Kidney (tissue), 14 donors: ENCODE data around the gene NTNG1. TPM values are rescaled to one million over a fixed set of nuclear protein-coding genes. Genes with fewer than 3 reads are reported as not detected.

ENCODE experiments used
- DNase-seq, 5 donors: peaks; one replicate each; pipeline ENCODE4 v3.0.0-alpha.2; 2013 to 2020
- FAIRE-seq: peaks from 2 replicates; lab custom pipeline; 2012; peaks lifted over from hg19 to GRCh38; lab: Jason Lieb, UNC
- H3K27ac ChIP-seq, 2 donors: one replicate each; pipeline ENCODE4 v1.7.0; 2013; ENCODE audit warnings: low read depth in 2 of 2, low read length in 2 of 2, inconsistent platforms in 1 of 2
- H3K27me3 ChIP-seq: one replicate; pipeline ENCODE4 v1.7.1; 2013; ENCODE audit warnings: low read length, inconsistent platforms; ENCODE audit not compliant: control insufficient read depth, insufficient read depth
- H3K36me3 ChIP-seq, 3 donors: one replicate each; pipeline versions ENCODE4 v1.7.0 to v1.7.1; 2013; ENCODE audit warnings: low read length in 3 of 3, control low read depth in 1 of 3, inconsistent platforms in 1 of 3; ENCODE audit not compliant: insufficient read depth in 3 of 3, control insufficient read depth in 2 of 3
- H3K4me1 ChIP-seq, 3 donors: one replicate each; pipeline versions ENCODE4 v1.7.0 to v1.7.1; 2013; ENCODE audit warnings: low read length in 3 of 3, inconsistent platforms in 1 of 3, low read depth in 1 of 3; ENCODE audit not compliant: control insufficient read depth in 2 of 3, insufficient read depth in 2 of 3
- H3K4me3 ChIP-seq, 3 donors: one replicate each; pipeline versions ENCODE4 v1.7.0 to v1.8.1; 2013; ENCODE audit warnings: low read length in 3 of 3, control low read depth in 1 of 3, inconsistent platforms in 1 of 3
- H3K9ac ChIP-seq, 3 donors: one replicate each; pipeline versions ENCODE4 v1.7.0 to v1.7.1; 2013; ENCODE audit warnings: low read length in 3 of 3, control low read depth in 1 of 3, inconsistent platforms in 1 of 3
- H3K9me3 ChIP-seq, 3 donors: one replicate each; pipeline versions ENCODE4 v1.7.0 to v1.7.1; 2013; ENCODE audit warnings: low read length in 3 of 3, control low read depth in 1 of 3, inconsistent platforms in 1 of 3; ENCODE audit not compliant: control insufficient read depth in 2 of 3, insufficient read depth in 1 of 3
- intact Hi-C: fragments of 100-400 bp; cut with DNase I; formaldehyde crosslinking; loops from one replicate; pipeline ENCODE4 v1.11.1; 2022
- polyA plus RNA-seq: library from polyadenylated mRNA; stranded (reverse); fragments of 350-450 nt; fragmentation: Illumina TruSeq; extraction: RNeasy Lipid Tissue Mini Kit (QIAGEN cat#74804); gene quantifications from one replicate; pipeline ENCODE4 v1.2.3, GENCODE V29; 2014; ENCODE audit warnings: low read depth, low replicate concordance; ENCODE audit not compliant: insufficient read depth
- total RNA-seq: library from RNA; stranded (reverse); fragmentation: NEBNext Ultra II Directional; extraction: Animal tissue kit (Norgen Biotek cat#: 25700); gene quantifications from one replicate; pipeline ENCODE4 v1.2.1, GENCODE V29; 2021
- TF ChIP-seq, protein P1 (sequence below): IDR thresholded peaks from 3 replicates; pipeline ENCODE4 v1.5.1; 2012; ENCODE audit warnings: mild to moderate bottlenecking, moderate library complexity, borderline replicate concordance; ENCODE audit not compliant: insufficient read depth; ENCODE audit errors: extremely low read depth
- donor health status: control.
- donor health status: control.
- donor health status: control.
- donor health status: control.
- donor health status: control.
- donor health status: DM: yes; HTN: yes; CAD: no.
- donor health status: Normal renal cell carcinoma (clear cell type).

Gene NTNG1
- total and polyA plus RNA-seq, 2 donors from 2014 or later, result 2.8 to 7.7 TPM

DNA sequence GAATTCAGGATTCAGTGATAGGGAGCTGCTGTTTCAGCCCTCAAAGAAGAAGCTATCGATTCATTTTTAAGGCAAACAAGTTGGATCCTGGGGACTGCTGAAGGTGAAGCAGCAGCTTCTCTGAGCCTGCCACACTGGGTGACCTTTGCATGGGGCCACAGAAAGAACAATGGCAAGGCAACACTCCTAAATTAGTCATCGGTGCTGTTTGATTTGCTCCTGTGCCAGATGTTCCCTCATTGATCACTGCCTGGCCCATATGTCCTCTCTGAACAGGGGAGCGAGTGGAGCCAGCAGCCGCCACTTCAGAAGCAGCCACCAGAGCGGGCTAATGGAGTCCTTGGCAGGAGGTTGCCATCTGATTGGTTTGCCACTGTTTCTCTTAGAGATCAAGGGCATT is 391.5 kb downstream of the NTNG1 start:
- DNase-seq, result no peak

More for the DNA sequence above, 391.5 kb downstream of the NTNG1 start:
- Histone ChIP-seq H3K9me3 (no peaks in the 10 kb centered on the region), H3K9ac (no peak overlapping the region), H3K4me1 (no peaks in the 10 kb centered on the region), H3K27ac (no peak overlapping the region), H3K36me3 (no peaks in the 10 kb centered on the region), H3K27me3 (no peaks in the 10 kb centered on the region), H3K4me3 (no peak overlapping the region)
- FAIRE-seq, result no peak
- intact Hi-C loops, result no loop called here
- TF ChIP-seq, protein P1, sequence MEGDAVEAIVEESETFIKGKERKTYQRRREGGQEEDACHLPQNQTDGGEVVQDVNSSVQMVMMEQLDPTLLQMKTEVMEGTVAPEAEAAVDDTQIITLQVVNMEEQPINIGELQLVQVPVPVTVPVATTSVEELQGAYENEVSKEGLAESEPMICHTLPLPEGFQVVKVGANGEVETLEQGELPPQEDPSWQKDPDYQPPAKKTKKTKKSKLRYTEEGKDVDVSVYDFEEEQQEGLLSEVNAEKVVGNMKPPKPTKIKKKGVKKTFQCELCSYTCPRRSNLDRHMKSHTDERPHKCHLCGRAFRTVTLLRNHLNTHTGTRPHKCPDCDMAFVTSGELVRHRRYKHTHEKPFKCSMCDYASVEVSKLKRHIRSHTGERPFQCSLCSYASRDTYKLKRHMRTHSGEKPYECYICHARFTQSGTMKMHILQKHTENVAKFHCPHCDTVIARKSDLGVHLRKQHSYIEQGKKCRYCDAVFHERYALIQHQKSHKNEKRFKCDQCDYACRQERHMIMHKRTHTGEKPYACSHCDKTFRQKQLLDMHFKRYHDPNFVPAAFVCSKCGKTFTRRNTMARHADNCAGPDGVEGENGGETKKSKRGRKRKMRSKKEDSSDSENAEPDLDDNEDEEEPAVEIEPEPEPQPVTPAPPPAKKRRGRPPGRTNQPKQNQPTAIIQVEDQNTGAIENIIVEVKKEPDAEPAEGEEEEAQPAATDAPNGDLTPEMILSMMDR, result no peak

Other genes starting within 250 kb of the NTNG1 start
- 19.3 TPM for gene PRMT6, start 84.4 kb upstream of the NTNG1 start, total RNA-seq
- gene PRMT6, start 84.4 kb upstream of the NTNG1 start, polyA plus RNA-seq, result 16.9 TPM